GM21367 (cell line): Measurements from ENCODE around the gene GARS1.

Experiments
- ATAC-seq: cut with Tn5 transposase; IDR thresholded peaks from one replicate; pipeline ENCODE4 v1.9.1; 2021; ENCODE audit not compliant: unreplicated experiment

GARS1 gene

DNA sequence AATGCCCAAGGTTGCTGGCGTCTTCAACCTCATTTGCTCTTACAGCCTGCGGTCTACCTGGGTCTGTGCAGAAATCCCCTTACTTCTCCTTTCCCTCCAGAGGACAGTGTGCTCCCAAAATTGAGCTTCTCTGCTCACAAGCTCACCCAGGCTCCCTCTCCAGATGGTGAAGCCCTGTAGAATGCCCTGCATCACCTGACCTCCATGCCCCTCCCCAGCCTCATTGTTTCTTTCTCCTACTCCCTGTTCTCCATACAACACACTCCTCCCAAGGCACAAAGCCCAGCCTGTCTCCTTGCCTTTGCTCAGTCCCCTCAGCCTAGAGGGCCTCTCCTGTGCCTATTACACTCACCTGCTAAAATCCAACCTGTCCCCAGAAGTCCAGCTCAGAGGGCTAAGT, 84.1 kb downstream of the GARS1 start:
- ATAC-seq, result no peak

- no peak for ATAC-seq
Measured at GRCh38 chr7:30679664-30680063, 85.0 kb downstream of the GARS1 start.

DNA sequence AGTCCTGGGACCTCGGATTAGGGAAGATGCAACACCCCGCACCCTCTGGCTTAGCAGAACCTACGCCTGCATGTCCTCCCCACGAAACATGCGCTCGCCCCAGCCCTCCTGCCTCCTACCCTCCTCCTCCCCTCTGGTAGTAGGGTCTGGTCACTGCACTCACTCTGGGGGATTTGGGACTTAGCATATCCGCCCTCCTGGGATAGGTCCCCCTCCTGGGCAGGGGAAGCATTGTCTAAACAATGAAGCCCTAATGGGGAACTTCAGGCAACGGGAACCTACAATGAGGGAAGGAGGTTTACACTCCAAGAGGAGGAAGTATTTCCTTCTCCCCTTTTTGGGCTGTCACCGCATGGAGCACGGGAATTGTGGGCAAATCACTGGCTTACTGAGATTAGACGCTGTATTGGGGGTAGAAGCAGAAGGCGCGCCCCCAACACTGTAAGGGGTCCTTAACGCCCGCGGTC, 86.7 kb downstream of the GARS1 start:
- no peak for ATAC-seq

- no peak for ATAC-seq
Measured at GRCh38 chr7:30681815-30682211, 87.1 kb downstream of the GARS1 start.

DNA sequence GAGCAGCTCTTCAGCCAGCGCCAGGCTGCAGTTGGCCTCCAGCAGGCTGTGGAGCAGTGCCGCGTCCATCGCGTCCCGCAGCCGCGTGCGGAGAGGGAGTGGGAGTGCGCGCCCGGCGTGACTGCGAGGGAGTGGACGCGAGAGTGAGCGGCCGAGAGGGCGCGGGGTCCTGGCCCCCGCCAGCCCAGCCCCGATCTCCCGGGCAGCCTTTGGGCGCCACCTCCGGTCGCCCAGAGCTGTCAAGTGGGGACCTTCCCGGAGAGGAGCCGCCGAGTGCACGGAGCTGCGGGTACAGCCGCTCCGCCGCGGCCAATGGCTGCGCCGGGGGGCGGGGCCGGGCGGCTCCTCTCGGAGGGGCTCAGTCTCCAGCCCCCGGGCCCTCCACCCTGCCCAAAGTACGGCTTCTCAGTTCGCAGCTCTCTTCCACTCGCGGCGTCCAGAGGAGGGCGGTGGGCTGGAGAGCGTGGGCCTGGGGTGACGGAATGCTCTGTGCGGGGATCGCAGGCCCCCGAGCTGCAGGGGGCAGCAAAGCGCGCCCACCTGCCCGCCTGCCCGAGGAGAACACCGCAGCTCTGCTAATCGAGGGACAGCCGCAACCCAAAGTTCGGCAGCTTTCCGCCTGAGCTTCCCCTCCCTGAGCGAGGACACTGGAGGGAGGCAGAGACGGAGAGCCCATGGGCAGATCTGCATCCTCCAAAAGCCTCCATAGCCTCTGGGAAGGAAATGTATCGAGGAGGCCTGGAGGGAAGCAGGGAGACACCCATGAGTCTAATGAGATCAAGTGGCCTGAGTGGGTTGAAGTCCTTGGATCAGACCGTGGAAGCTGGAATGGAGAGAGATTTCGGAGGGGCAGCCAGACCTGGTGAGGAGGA, 87.8 kb downstream of the GARS1 start, which contains the start of gene CRHR2:
CRHR2 (minus strand) TSS at position 245 of the 872 bp plus-strand sequence; CDS start at position 69, 176 bp downstream.
- ATAC-seq, result no peak

DNA sequence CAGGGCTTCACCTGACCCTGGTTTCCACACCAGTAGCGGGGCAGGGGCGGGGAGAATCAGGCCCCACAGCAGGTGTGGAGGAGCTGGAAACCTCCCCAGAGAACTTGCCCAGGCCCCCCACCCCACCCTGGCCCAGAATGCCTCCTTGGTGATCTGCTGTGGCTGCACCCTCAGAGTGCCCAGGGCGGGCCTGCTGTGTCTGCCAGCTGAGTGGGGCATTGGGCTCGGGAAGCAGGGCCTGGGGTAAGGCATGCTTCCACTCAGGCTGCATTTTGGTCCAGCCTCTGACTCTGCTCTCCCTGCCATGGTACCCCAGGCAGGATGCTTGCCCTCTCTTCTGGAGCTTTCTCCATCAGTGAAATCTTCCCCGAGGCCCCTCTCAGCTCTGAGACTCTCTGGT, 88.6 kb downstream of the GARS1 start:
- ATAC-seq, result no peak
